NCI-H748 treated with DMSO at 0.1 percent for 48 hours (cell line): ENCODE measurements around the gene PTOV1.
"Not testable (repeated sequence)": the region's sequence is repeated elsewhere in the genome, so short reads cannot be mapped to it uniquely, and the experiment has no call there.

ENCODE experiments used
- DNase-seq: peaks from one replicate; lab custom pipeline; 2025; lab: John Stamatoyannopoulos, UW

The PTOV1 gene

DNA sequence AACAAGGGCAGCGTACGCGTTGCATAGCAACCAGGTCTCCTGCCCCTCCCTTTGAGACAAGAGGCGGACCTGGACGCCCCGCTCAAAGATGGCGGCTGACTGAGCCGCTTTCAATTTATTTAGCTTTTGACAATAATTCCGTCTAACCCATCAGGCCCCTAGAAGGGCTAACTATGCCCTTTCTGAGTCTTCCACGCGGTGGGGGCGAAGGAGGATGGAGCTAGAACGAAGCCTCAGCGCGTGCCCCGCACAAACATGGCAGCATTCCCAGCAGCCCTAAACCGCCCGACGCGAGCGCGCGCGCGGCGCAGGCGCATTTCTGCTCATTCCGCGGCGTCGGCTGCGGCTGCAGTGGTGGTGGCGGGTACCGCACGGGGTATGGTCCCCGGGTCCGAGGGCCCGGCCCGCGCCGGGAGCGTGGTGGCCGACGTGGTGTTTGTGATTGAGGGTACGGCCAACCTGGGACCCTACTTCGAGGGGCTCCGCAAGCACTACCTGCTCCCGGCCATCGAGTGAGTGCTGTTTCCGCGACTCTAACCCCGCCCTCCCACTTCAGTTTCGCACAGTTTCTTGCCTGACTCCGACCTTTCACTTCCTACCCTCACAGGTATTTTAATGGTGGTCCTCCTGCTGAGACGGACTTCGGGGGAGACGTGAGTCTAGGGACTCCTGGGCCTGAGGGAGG is 32.9 kb upstream of the PTOV1 start, which contains the start of gene MED25:
Gene MED25, plus strand, starts transcription at position 326 of the 685 bp plus-strand sequence. Its CDS starts 53 bp downstream, at position 379.
- DNase-seq: peak; percentile 92

DNA sequence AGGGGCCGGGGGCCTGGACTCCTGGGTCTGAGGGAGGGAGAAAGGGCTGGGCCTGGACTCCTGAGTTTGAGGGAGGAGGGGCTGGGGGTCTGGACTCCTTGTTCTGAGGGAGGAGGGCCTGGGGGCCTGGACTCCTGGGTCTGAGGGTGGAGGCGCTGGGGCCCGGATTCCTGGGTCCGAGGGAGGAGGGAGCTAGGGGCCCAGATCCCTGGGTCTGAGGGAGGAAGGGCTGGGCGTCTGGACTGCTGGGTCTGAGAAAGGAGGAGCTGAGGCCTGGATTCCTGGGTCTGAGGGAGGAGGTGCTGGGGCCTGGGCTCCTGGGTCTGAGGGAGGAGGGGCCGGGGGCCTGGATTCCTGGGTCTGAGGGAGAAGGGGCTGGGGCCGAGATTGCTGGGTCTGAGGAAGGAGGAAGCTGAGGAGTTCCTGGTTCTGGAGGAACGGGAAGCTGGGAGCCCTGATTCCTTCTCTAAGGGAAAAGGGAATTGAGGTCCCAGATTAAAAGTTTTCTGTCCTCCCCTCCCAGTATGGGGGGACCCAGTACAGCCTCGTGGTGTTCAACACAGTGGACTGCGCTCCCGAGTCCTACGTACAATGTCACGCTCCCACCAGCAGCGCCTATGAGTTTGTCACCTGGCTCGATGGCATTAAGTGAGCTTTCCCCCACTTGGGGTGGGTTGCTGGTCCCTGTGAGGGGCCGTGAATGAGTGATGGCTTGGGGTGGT is 32.1 kb upstream of the PTOV1 start:
- no peak for DNase-seq

DNA sequence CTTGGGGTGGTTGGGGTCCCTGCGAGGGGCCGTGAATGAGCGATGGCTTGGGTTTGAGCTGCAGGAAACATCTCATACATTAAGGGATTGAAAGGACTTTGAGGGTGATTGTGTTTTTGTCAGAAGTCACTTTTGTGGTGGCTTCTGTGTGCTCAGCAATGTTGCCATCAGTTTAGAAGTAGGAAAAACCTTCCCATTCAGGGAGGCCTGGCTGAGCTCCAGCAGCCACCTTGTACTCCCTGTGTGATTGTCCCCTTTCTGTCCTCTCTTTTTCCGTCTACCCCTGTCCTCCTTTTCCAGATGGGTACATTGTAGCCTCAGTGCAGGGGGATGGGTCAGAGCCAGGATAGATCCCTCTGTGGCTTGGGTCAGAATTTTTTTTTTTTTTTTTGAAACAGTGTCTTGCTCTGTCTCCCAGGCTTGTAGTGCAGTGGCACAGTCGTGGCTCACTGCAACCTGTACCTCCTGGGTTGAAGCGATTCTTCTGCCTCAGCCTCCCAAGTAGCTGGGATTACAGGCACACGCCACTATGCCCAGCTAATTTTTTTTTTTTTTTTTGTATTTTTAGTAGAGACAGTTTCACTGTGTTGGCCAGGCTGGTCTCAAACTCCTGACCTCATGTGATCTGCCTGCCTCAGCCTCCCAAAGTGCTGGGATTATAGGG is 31.4 kb upstream of the PTOV1 start:
- not testable (repeated sequence) for DNase-seq

DNA sequence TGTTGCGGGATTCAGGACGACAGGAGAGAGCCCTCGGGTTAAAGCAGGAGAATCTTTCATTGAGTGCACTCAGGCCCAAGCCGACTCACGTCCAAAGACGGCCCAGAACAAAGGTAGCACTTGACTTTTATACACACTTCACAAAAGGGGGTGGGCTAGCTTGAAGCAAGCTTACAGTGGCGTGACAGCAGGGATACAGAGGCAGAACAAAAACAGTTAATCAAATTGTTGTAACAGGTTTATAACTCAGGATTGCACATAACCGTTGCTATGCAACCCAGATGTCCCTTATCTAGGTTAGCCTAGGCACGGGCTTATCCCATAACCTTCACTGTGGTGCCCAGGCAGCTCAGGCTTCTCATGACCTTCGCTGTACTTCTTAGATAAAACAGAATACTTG is 30.8 kb upstream of the PTOV1 start:
- DNase-seq: no peak

DNA sequence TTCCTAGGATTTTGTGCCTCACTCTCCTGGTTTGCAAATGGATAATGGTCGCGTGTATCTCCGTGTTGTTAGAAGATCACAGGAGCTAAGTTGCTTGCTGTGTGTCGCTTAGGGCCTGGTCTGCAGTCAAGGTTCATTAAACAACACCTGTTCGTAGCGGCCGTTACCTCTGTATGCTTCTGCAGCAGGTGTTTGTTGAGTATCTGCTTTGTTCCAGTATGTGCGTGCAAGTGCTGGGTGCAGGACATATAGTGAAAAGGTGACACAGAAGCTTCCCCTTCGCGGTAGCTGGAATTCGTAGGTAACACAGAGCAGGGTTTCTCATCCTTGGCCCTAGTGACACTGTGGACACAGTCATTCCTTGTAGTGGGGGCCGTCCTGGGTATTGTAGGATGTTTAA is 27.5 kb upstream of the PTOV1 start:
- no peak for DNase-seq

DNA sequence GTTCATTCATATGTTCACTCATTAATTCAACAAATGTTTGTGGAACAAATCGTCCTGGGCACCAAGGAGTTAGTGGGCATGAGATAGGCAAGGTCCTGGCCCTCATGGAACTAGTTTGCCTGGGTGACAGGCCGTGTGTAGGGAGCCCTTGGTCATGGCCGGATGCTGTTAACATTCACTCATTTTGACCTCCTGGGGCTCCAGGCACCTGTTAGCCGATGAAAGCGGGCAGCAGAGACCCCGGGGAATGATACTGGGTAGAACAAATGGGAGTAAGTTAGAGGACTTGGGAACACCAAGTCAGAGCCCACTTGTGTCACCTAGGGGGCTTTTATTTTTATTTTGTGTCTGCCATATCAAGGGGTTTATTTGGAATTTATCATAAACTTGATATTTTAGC is 26.3 kb upstream of the PTOV1 start:
- DNase-seq: no peak

DNA sequence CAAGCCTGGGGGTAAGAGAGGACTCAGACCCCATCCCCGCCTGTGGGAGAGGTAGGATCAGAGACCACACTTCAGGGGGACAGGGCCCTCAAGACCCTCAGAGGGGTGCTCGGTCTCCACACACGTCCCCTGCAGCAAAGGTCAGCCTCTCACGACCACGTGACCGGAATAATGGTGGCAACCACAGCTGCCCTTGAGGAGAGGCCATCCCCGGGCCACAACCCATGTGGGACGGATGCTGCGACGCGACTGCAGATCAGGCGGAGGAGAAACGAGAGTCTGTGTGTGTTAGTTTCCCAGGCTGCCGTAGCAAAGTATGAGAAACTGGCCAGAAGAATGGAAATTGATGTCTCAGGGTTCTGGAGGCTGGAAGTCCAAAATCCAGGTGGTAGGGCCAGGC is 23.9 kb upstream of the PTOV1 start:
- DNase-seq: no peak

DNA sequence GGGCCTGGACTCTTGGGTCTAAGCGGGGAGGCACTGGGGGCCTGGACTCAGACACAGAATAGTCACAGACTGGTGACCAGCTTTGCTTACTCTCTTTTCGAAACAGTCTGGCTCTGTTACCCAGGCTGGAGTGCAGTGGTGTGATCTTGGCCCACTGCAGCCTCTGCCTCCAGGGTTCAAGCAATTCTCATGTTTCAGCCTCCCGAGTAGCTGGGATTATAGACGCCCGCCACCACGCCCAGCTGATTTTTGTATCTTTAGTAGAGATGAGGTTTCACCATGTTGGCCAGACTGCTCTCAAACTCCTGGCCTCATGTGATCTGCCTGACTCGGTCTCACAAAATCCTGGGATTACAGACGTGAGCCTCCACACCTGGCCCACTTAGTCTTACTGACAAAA is 21.8 kb upstream of the PTOV1 start:
- DNase-seq: no peak

DNA sequence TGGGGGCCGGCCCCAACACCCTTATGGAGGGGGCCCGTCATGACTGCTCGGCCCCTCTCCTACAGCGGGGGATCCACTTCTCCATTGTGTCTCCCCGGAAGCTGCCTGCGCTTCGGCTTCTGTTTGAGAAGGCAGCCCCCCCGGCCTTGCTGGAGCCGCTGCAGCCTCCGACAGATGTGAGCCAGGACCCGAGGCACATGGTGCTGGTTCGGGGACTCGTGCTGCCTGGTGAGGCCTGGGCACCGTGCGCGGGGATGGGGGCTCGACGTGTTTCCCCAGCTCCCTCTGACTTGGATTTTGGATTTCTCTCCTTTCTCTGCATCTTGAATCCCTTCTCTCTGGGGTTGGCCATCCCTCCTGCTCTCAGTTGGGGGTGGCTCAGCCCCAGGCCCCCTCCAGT is 21.2 kb upstream of the PTOV1 start:
- DNase-seq: no peak

DNA sequence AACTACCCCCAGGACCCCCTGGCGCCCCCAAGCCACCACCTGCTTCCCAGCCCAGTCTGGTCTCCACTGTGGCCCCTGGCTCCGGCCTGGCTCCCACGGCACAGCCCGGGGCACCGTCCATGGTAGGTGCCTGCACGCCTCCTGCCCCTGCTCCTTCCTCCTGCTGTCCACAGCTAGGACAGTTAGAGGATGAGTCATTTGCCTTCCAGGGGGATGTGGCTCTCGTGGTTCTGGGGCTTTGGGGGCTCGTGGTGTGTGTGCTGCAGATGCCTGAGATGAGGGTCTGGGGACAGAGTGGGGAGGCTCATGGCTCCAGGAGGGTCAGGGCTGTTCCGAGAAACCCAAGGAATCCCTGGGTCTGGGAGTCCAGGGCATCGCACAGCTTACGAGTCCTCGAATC is 20.2 kb upstream of the PTOV1 start:
- DNase-seq: no peak

DNA sequence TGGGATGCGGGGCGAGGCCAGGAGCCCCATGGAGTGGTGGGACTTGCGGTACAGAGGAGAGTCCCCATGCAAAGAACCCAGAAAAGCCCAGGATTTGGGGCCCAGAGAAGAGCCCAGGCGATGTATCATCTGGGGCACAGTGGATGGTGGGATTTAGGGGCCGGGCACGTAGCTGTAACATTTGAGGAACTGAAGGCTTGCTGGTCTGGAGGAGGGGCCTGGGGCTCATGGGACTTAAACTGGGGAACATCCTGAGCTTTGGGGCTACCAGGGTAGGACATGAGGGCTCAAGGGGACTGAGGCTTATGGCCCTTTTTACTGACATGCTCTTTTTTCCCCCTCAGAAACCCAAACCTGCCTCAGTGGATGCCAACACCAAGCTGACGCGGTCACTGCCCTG is 19.4 kb upstream of the PTOV1 start:
- DNase-seq: no peak

DNA sequence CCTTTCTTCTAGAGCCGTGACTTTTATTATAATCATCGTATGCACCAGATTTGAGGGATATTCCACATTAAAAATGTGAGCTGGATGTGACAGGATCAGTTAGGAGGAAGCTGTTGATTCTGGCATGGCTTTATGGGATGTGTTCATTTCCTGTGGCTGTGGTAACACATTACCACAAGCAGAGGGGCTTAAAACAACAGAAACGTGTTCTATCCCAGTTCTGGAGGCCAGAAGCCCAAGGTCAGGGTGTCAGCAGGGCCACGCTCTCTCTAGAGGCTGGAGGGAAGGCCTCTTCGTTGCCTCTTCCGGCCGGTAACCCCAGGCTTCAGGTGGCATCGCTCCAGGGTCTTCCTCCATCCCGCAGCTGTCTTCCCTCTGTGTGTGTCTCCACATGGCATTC is 18.4 kb upstream of the PTOV1 start:
- DNase-seq: no peak

DNA sequence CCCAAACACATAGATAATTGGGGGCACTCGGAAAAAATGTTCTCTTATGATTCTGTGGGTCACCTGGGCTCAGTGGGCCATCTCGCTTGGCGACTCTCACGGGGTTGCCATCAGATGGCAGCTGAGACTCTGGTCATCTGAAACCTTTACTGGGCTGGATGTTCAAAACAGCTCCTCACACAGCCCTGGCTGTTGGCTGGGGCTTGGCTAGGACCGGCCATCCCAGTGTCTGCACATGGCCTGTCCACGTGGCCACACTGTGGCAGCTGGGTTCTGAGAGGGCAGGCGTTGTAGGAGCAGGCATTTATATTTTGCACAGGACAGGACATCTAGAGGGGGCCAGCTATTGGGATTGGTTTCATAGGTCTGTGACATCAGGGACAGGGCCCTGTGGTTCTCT is 17.4 kb upstream of the PTOV1 start:
- no peak for DNase-seq

DNA sequence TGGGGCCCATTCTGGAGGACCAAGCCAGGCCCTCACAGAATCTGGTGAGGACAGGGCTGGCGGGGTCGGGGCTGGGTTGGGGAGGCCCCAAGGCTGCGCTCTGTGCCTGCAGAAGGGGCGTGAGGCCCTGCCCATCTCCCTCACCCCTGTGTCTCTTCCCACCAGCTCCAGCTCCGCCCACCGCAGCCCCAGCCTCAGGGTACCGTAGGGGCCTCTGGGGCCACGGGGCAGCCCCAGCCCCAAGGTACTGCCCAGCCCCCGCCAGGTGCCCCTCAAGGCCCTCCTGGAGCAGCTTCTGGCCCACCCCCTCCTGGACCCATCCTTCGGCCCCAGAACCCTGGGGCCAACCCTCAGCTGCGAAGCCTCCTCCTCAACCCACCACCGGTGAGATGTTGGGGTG is 15.4 kb upstream of the PTOV1 start:
- DNase-seq: no peak

DNA sequence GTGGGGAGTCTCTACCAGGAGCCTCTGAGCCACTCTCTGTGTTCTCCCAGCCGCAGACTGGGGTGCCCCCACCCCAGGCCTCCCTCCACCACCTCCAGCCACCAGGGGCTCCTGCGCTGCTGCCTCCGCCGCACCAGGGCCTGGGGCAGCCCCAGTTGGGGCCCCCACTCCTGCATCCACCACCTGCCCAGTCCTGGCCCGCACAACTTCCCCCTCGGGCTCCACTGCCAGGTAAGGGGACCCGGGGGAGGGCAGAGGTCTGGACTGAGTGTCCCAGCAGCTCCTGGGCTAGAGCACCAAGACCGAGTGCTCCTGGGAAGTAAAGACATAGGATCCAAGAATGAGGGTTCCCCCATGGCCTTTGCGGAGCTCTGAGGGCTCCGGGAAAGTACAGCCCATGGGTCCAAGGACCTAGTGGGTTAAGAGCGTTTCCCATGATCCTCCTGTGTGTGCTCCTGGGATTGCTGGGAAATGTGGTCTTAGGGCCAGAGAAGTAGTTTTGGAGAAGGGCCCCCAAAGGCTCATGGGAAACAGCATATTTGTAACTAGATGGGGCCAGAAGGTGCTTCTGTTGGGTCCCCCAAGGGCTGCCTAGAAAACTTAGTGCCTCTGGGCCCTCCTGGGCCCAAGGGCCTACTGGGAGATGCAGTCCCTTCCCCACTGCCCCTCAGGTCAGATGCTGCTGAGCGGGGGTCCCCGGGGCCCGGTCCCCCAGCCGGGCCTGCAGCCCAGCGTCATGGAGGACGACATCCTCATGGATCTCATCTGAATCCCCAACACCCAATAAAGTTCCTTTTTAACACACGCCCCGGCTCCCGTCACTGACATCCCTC is 14.6 kb upstream of the PTOV1 start:
- DNase-seq: no peak

DNA sequence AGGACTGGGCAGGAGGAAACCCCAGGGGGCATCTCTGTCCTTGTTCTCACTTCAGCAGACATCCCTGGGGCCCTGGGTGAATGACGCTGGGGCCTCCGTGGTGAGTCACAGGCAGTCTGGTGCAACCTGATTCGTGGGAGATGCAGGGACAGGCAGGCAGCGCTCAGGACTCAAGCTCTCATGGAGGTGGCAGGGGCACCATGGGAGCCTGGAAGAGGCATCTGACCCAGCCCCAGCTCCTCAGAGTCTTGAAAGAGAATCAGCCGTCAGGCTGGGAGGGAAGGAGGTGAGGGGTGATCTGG is 14.0 kb upstream of the PTOV1 start:
- no peak for DNase-seq

DNA sequence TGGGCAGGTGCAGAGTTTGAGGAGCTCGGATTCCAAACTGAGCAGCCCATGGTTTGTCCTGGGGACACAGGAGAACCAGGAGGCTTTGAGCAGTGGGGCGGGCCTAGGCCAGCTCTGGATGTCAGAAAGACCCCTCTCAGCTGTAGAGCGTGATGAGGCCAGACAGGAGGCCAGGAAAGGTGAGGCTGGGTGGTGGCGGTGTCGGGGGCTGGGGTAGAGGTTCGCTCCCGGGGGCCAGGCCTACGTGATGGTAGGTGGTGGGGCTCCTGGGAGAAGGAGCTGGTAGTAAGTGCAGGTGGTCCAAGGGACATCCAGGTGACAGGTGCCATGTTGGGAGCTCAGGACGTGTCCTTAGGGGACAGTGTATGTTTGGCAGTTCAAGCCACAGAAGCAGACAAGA is 13.5 kb upstream of the PTOV1 start:
- DNase-seq: no peak

DNA sequence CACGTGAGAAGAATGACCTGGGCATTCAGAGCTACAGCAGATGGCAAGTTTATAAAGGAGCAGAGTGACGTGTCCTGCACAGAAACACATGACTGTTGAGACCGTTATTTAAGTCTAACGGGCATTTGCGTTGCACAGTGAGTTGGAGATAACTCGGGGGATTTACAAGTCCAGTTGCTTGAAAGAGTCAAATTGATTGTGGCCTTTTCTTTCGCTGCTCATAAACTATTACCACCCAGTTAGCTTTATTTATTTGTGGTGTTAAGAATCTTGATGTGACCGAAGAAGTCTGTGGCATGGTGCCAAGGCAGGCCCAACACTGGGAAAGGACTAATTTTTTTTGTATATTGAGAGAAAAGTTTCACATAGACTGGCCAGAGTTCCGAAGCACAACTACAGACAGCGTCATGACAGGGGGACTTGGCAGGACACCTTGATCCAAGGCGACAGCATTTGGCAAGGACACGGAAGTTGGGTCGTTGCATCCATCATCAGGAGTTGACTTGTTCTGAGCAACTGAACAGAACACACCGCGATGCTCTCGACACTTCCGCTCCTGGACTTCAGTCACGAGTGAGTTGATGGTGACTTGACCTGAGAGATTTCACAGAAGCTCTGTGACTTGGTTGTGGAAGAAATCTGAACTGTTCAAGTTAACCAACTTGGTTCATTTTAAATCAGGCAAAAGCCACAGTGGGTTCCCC is 11.9 kb upstream of the PTOV1 start:
- no peak for DNase-seq

DNA sequence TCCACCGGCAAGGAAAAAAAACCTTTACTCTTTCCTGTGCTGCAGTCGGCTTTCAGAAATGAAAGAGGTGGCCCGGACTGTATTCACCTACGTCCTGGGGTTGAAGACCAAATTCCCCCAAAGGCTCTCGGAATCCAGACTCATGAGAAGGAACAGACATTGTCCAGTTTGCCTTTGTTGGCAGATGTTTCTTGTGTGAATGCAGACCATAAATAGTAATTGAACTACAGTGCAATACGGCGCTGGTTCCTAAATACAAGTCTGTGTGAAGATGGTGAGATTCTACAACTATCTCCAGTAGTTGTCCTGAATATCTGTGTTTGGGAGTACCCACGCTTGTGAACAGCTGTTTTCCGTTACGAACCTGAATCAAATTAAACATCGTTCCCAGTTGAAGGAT is 11.2 kb upstream of the PTOV1 start:
- no peak for DNase-seq

DNA sequence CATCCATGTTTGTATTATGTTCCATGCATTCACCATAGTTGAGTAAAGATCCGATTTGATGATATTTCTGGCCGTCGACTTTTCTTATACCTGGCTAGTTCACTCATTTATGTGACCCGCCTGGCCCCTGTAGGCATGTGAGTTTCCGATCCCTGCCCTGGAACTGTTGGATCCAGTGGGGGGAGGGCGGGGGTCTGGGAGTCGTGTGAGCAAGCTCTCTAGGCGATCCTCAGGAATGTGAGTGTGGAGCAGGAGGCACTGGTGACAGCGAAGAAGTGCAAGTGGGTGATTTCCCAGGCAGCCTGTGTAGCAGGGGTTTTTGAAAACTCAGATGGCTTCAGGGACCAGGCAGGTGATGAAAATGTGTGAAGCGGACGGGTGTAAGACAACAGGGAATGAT is 10.6 kb upstream of the PTOV1 start:
- no peak for DNase-seq

DNA sequence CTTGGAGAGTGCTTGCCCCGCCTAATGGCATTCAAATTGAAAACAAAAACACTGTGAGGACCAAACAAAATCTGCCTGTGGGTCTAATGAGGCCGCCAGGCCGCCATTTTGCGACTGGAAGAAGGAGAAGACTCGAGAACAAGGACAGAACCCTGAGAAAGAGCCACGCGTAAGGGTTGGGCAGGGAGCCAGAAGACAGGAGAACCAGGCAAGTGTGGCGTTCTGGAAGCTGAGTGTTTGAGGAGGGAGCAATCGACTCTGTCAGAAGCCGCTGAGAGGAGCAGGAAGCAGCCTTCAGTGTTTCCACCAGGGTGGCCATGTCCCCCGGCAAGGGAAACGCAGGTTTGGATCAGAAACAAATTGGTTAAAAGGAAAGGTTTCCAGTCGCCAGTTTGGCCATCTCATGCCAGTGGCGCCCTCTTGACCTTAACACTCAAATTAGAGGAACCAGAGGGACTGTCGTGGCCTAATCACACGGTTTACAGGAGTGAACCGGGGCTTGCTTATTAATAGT is 10.2 kb upstream of the PTOV1 start:
- no peak for DNase-seq

DNA sequence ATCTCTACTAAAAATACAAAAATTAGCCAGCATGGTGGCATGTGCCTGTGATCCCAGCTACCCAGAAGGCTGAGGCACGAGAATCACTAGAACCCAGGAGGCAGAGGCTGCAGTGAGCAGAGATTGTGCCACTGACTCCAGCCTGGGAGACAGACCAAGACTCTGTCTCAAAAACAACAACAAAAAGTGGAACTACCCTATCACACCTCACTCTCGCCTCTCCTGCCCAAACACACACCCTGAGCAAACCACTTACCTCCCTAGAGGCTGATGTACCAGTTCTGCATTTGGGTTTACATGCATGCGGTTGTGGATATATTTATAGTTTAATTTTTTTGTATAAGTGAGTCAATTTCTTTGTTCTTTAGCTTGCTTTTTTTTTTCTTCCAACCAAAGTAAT is 7.7 kb upstream of the PTOV1 start:
- no peak for DNase-seq
